ENCODE results near the gene CNTD1.

CNTD1 gene

GRCh38 chr17:42792545-42792944 is 6.1 kb upstream of the CNTD1 start:
- POLR2A ChIA-PET, result no interaction called here
- CTCF ChIA-PET, result interaction anchor here (0.7 kb wide), 1 partner anchor 14 kb away, joined by 3 read pairs; no protein-coding TSS in a partner anchor
- TF ChIP-seq CTCF (IDR thresholded peaks at IDR 0.05; ENCODE audit: control extremely low read depth, extremely low read depth, low read depth, missing control alignments), result no peak
- no peak for DNase-seq (ENCODE audit: extremely low spot score)

DNA sequence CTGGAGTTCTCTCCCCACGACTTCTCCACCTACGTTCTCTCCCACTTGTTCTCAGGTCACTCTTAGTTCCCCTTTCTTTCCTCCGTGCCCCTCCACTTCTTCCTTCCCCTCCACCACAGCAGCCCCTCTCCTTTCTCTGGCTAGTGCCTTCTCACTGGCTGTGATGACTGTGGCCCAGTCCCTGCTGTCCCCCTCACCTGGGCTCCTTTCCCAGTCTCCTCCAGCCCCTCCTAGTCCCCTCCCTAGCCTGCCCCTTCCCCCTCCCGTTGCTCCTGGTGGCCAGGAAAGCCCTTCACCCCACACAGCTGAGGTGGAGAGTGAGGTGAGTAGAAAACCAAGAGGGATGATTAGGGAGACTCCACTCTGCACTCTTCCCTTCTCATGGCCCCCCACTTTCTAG is 3.6 kb upstream of the CNTD1 start:
- POLR2A ChIA-PET, result no interaction called here
- no peak for TF ChIP-seq CTCF (IDR thresholded peaks at IDR 0.05; ENCODE audit: control extremely low read depth, extremely low read depth, low read depth, missing control alignments)
- no peak for DNase-seq (ENCODE audit: extremely low spot score)
- CTCF ChIA-PET, result interaction anchor here (1.1 to 1.6 kb wide), 6 partner anchors 9 to 31 kb away, joined by 3 to 5 read pairs (median 4); partner anchors contain the start of gene BECN1

DNA sequence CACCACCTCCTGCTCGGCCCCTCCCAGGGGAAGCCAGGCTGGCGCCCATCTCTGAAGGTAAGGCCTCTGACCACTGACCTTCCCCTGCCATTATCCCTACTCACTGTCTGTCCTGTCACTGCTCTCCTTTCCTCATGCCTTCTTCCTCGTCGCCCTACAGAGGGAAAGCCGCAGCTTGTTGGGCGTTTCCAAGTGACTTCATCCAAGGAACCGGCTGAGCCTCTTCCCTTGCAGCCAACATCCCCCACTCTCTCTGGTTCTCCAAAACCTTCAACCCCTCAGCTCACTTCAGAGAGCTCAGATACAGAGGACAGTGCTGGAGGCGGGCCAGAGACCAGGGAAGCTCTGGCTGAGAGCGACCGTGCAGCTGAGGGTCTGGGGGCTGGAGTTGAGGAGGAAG is 3.2 kb upstream of the CNTD1 start:
- POLR2A ChIA-PET, result no interaction called here

DNA sequence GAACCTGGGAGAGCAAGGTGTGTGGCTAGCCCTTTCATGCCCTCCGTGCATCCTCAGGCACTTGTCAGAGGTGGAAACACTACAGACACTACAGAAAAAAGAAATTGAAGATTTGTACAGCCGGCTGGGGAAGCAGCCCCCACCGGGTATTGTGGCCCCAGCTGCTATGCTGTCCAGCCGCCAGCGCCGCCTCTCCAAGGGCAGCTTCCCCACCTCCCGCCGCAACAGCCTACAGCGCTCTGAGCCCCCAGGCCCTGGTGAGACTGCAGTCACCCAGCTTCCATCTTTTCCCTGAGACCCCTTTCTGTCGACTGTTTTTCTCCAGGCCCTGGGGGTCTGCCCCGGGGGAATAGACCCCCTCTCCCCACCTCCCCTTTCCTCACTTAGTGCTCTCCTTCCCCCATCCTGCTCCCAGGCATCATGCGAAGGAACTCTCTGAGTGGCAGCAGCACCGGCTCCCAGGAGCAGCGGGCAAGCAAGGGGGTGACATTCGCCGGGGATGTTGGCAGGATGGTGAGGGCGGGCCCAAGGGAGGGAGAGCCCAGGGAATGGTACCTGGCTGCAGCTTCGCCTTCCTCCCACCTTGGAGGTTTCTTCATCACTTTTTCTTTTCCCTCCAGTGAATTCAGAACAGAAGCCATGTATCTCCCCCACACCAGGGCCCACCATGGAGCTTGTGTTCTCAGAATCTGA is 2.4 kb upstream of the CNTD1 start:
- POLR2A ChIA-PET, result no interaction called here

More for the DNA sequence above, 3.2 kb upstream of the CNTD1 start:
- CTCF ChIA-PET, result interaction anchor here (1.1 to 1.6 kb wide), 5 partner anchors 9 to 32 kb away, joined by 3 to 5 read pairs (median 4); partner anchors contain the start of gene BECN1
- no peak for TF ChIP-seq CTCF (IDR thresholded peaks at IDR 0.05; ENCODE audit: control extremely low read depth, extremely low read depth, low read depth, missing control alignments)
- no peak for DNase-seq (ENCODE audit: extremely low spot score)

DNA sequence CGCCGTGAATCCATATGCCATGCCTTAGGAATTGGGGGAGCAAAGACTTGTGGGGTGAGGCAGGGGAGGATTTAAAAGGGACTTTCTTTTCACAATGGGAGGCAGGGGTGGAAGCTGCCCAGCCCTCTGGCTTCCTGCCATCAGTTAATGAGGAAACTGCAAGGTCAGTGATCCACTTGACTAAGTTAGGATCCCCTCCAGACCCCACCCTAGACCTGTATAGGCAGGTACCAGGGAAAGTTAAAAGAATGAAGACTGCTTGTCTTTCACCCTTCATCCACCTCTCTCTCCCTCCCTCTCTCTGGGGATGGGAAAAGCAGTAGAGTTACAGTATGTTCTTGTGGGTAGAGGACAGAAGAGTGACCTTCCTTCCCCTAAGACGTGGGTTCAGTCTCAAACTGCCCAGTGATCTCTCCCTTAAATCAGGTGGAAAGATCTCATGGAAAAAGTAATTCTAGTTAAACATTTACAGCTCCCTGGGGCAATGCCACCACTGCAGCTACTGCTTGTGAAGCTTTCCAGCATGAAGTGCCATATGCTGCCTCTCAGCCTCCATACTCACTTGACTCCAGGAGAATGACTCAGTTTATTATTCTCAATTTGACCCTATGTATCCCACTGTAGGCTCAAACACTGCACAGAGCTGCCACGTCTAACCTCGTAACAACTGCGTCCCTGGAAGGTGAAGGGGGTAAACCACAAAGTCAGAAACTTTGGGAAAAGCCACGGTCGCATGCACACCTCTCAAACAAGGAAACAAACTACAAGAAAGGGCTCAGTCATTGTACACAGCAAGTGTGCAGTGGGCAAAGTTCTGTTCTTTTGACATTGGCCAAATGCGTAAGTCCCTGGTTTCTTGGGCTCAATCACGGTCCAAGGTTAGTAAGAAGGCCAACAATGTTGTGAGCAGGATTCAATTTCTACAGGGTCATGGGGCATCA is 1.3 kb upstream of the CNTD1 start:
- no peak for TF ChIP-seq CTCF (IDR thresholded peaks at IDR 0.05; ENCODE audit: control extremely low read depth, extremely low read depth, low read depth, missing control alignments)
- ChIA-PET CTCF (interaction anchor here (0.9 to 2.1 kb wide), 7 partner anchors 11 to 616 kb away, joined by 3 to 6 read pairs (median 3); no protein-coding TSS in a partner anchor), POLR2A (no interaction called here)
- DNase-seq (ENCODE audit: extremely low spot score), result no peak

More for the DNA sequence above, 2.4 kb upstream of the CNTD1 start:
- DNase-seq (ENCODE audit: extremely low spot score), result no peak
- no peak for TF ChIP-seq CTCF (IDR thresholded peaks at IDR 0.05; ENCODE audit: control extremely low read depth, extremely low read depth, low read depth, missing control alignments)
- CTCF ChIA-PET, result interaction anchor here (0.9 to 1.6 kb wide), 4 partner anchors 25 to 614 kb away, joined by 3 to 5 read pairs (median 4); partner anchors contain the start of gene BECN1

- CTCF ChIA-PET, result interaction anchor here (1.1 to 2.1 kb wide), 7 partner anchors 11 to 537 kb away, joined by 3 to 7 read pairs (median 5); partner anchors contain the start of gene BECN1
- POLR2A ChIA-PET, result interaction anchor here (0.5 kb wide), 1 partner anchor 519 kb away, joined by 6 read pairs; no protein-coding TSS in a partner anchor
- no peak for TF ChIP-seq CTCF (IDR thresholded peaks at IDR 0.05; ENCODE audit: control extremely low read depth, extremely low read depth, low read depth, missing control alignments)
- DNase-seq (ENCODE audit: extremely low spot score), result no peak
Observed at GRCh38 chr17:42798011-42798382, 664 bp upstream of the CNTD1 start.

All from GM10248 (cell line).